Parathyroid adenoma (tissue), 2 donors: ENCODE measurements around the gene RAB11FIP3.

Experiments used
- H2AFZ ChIP-seq: fragments of 300-600 bp; sonication (generic); one replicate; pipeline ENCODE4 v1.7.0; 2017; ENCODE audit warnings: antibody characterized with exemption, mild to moderate bottlenecking
- H3K27ac ChIP-seq: fragments of 300-600 bp; sonication (generic); one replicate; pipeline ENCODE4 v1.7.0; 2017
- H3K27me3 ChIP-seq: fragments of 300-600 bp; sonication (generic); one replicate; pipeline ENCODE4 v1.7.0; 2017; ENCODE audit warnings: low read length; ENCODE audit not compliant: control insufficient read depth, insufficient read depth
- H3K36me3 ChIP-seq: fragments of 300-600 bp; sonication (generic); one replicate; pipeline ENCODE4 v1.7.0; 2017; ENCODE audit warnings: low read length; ENCODE audit not compliant: control insufficient read depth, insufficient read depth
- H3K4me1 ChIP-seq: fragments of 300-600 bp; sonication (generic); one replicate; pipeline ENCODE4 v1.7.0; 2017; ENCODE audit warnings: control low read depth
- H3K4me2 ChIP-seq: fragments of 300-600 bp; sonication (generic); one replicate; pipeline ENCODE4 v1.7.0; 2017; ENCODE audit warnings: low read length
- H3K4me3 ChIP-seq: fragments of 300-600 bp; sonication (generic); one replicate; pipeline ENCODE4 v1.7.0; 2017; ENCODE audit warnings: low read depth, low read length
- H3K79me2 ChIP-seq: fragments of 300-600 bp; sonication (generic); one replicate; pipeline ENCODE4 v1.7.0; 2017; ENCODE audit warnings: control low read depth
- H3K9ac ChIP-seq: fragments of 300-600 bp; sonication (generic); one replicate; pipeline ENCODE4 v1.7.0; 2017; ENCODE audit warnings: mild to moderate bottlenecking
- H3K9me3 ChIP-seq: fragments of 300-600 bp; sonication (generic); one replicate; pipeline ENCODE4 v1.7.0; 2017; ENCODE audit warnings: low read length; ENCODE audit not compliant: control insufficient read depth
- TF ChIP-seq, protein P1 (sequence below): fragments of 300-600 bp; sonication (generic); IDR thresholded peaks from one replicate; pipeline ENCODE4 v1.7.0; 2017; ENCODE audit warnings: antibody characterized with exemption, mild to moderate bottlenecking
- donor health status: primary hyperparathyroidism.

The RAB11FIP3 gene

DNA sequence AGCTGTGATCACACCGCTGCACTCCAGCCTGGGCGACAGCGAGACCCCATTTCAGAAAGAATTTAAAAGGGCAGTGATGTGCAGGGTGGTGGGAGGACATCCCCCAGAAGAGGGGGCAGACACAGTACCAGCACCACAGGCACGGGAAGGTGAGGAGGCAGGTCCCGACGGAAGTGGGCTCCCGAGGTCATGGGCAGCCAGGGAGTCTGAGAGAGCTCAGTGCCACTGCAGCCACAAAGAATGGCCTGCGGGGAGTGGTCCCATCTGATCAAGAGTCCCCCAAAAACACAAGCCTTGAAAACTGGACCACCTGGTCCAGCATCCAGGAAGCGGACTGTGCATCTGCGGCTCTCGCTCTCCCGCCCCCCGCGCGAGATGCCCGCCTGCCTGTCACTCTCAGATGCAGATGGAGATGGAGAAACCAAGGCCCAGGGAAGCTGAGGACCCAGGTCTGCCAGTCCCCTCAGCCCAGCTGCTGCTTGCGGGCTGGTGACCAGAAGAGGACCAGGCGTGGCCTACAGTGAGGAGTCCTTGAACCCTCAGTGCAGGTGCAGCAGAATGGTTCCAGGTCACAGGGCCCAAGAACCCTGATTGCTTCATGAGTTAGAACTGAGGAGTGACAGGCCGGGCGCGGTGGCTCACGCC lies 97.8 kb downstream of the RAB11FIP3 start:
- no peak overlapping the region for H3K4me3 ChIP-seq
- peak overlapping the region; percentile 64 for H3K27ac ChIP-seq
- H3K4me2 ChIP-seq, result no peak overlapping the region
- no peaks in the 10 kb centered on the region for H3K9me3 ChIP-seq
- no peak overlapping the region for H2AFZ ChIP-seq
- TF ChIP-seq, protein P1, sequence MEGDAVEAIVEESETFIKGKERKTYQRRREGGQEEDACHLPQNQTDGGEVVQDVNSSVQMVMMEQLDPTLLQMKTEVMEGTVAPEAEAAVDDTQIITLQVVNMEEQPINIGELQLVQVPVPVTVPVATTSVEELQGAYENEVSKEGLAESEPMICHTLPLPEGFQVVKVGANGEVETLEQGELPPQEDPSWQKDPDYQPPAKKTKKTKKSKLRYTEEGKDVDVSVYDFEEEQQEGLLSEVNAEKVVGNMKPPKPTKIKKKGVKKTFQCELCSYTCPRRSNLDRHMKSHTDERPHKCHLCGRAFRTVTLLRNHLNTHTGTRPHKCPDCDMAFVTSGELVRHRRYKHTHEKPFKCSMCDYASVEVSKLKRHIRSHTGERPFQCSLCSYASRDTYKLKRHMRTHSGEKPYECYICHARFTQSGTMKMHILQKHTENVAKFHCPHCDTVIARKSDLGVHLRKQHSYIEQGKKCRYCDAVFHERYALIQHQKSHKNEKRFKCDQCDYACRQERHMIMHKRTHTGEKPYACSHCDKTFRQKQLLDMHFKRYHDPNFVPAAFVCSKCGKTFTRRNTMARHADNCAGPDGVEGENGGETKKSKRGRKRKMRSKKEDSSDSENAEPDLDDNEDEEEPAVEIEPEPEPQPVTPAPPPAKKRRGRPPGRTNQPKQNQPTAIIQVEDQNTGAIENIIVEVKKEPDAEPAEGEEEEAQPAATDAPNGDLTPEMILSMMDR, result no peak
- no peaks in the 10 kb centered on the region for H3K36me3 ChIP-seq
- peaks cover 20% of the 10 kb centered on the region for H3K4me1 ChIP-seq
- peaks cover 2% of the 10 kb centered on the region for H3K79me2 ChIP-seq
- H3K27me3 ChIP-seq, result no peaks in the 10 kb centered on the region
- no peak overlapping the region for H3K9ac ChIP-seq

DNA sequence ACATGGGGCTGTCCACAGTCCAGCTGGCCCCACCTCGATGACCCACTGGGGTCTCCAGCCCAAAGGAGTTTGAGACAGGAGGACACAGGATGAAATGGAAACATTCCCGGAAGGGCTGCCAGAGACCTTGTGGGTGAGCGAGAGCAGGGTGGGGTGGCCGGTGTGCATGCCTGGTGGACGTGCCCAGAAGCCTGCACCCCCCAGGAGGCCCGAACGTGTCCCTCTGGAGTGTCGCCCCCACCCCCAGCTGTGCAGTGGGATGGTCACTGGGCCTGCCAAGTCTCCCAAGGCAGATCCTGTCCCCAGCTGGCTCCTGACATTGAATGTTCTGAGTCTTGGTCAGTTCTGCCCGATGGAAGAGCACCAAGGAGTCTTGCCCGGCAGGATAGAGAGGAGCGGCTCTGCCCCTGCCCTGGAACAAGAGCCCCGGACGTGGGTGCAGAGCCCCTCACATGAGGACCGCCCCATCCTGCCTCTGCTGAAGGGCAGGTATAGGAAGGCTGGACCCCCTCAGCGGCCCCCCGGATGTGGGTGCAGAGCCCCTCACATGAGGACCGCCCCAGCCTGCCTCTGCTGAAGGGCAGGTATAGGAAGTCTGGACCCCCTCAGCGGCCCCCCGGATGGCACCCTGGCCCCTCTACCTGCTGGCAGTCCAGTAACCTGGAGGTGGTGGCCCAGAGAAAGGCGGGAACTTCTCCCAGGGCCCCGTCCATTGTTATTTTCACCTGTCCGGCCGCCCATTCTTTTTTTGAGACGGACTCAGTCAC lies 99.0 kb downstream of the RAB11FIP3 start:
- peaks cover 20% of the 10 kb centered on the region for H3K4me1 ChIP-seq
- H3K36me3 ChIP-seq, result no peaks in the 10 kb centered on the region
- no peak overlapping the region for H3K27ac ChIP-seq
- H2AFZ ChIP-seq, result no peak overlapping the region
- H3K4me2 ChIP-seq, result no peak overlapping the region
- H3K9me3 ChIP-seq, result no peaks in the 10 kb centered on the region
- H3K4me3 ChIP-seq, result no peak overlapping the region
- H3K9ac ChIP-seq, result no peak overlapping the region
- TF ChIP-seq, protein P1, result no peak
- H3K27me3 ChIP-seq, result no peaks in the 10 kb centered on the region
- peaks cover 14% of the 10 kb centered on the region for H3K79me2 ChIP-seq

DNA sequence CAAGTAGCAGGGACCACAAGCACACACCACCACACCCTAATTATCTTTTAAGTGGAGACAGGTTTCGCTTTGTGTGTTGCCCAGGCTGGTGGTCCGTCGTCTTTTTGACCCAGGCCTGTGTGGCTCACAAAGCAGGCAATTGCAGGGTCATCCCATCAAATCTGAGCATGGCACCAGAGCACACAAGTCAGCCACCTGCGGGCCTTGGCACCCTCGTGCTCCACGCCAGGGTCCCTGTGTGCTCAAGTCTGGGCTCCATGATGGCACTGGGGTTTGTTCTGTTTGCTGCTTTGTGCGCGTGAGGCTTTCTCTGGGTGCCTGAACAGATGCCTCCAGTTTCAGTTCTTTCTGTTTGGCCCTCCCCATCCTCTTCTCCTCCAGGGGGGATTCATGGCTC lies 99.7 kb downstream of the RAB11FIP3 start:
- H3K27ac ChIP-seq, result no peak overlapping the region
- no peaks in the 10 kb centered on the region for H3K9me3 ChIP-seq
- no peaks in the 10 kb centered on the region for H3K36me3 ChIP-seq
- peaks cover 20% of the 10 kb centered on the region for H3K4me1 ChIP-seq
- H3K9ac ChIP-seq, result no peak overlapping the region
- no peak overlapping the region for H3K4me2 ChIP-seq
- H3K79me2 ChIP-seq, result peaks cover 21% of the 10 kb centered on the region
- no peaks in the 10 kb centered on the region for H3K27me3 ChIP-seq
- TF ChIP-seq, protein P1, result no peak
- H2AFZ ChIP-seq, result no peak overlapping the region
- no peak overlapping the region for H3K4me3 ChIP-seq

DNA sequence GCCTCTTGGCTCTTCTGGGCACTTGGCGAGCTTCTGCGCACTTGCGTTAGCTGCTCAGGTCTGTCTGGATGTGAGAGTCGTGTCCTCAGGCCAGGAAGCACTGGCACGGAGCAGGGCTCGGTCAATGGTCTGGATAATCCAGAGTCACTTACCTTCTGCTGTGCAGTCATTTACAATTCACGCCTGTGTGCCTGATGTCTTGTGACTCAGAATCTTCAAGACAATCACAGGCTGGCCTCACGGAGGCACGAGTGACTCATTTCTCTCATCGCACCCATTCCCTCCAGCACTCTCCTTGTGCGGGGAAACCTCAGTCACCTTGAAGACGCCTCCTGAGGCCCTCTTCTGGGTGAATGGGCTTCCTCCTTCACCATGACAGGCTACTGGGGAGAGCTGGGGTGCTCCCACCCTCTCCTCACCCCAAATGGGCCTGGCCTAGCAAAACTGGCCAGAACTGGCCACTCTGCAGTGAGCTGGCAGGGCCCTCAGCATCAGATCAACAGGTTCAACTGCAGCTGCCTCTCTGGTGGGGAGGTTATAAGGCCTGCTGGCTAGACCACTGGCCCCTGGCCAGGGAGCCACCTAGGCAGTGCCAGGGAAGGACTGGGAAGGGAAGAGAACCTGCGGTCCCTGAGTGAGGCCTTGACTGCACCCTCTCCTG lies 100.2 kb downstream of the RAB11FIP3 start:
- Histone ChIP-seq H3K79me2 (peaks cover 26% of the 10 kb centered on the region), H3K36me3 (no peaks in the 10 kb centered on the region), H3K9ac (no peak overlapping the region), H3K4me2 (peak overlapping the region; percentile 97), H3K27ac (peak overlapping the region; percentile 98), H3K9me3 (no peaks in the 10 kb centered on the region), H3K4me3 (no peak overlapping the region), H3K27me3 (no peaks in the 10 kb centered on the region), H2AFZ (no peak overlapping the region), H3K4me1 (peaks cover 20% of the 10 kb centered on the region)
- TF ChIP-seq, protein P1, result no peak
